ENCODE measurements around the gene SIPA1.

The SIPA1 gene

DNA sequence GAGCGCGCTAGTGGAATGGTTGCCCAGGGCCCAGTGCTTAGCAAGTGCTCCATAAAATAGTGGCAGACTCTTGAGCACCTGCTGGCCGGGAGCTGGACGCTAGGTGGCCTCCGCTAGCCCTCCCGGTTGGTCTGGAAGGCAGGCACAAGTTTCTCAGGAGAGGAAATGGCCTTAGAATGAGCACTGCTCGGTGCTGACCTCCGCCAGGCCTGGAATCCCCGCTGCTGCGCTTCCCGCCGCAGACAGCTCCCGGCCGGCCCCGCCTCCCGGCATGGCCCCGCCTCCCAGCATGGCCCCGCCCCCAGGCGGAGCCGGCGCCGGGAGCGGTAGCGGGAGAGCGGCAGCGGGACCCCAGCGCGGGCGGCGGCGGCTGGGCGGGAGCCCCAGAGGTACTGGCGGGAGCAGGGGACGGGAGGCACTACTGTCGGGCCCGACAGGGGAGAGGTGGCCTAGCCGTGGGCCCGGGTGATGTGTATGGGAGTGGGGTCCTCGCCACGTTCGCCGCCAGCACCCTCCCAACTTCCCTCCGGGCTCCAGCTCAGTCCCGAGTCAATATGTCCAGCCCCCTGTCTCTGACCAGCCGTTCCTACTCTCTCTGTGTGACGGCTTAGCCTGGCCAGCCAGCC lies at the start of gene SIPA1:
SIPA1 (plus strand) TSS at position 308 of the 626 bp plus-strand sequence. CDS start 2,821 bp downstream, outside the sequence.
- no peak for FAIRE-seq

GRCh38 chr11:65588199-65589054 lies 49.5 kb upstream of the SIPA1 start:
- FAIRE-seq: no peak

- FAIRE-seq: no peak
Observed at GRCh38 chr11:65589444-65590239, 48.3 kb upstream of the SIPA1 start.

DNA sequence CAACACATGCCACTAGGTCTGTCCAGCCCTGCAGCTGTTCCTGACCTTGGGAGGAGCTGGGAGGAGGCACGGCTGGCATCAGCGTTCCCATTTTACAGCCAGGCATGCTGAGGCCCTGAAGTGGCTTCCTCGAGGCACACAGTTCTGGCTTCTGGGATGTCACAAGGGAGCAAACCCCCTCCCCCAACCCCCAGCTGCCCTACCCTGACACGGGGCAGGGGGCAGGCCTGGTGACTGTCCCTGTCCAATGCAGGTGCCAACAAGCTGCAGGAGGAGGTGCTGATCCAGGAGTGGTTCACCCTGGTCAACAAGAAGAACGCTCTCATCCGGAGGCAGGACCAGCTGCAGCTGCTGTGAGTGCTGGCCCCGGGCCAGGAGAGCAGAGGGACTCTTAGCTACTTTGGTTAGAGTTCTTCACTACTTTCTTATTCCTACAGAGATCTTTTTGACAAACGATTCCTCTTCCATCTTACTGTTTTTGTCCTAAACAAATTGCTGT lies 47.6 kb upstream of the SIPA1 start:
- FAIRE-seq: no peak

DNA sequence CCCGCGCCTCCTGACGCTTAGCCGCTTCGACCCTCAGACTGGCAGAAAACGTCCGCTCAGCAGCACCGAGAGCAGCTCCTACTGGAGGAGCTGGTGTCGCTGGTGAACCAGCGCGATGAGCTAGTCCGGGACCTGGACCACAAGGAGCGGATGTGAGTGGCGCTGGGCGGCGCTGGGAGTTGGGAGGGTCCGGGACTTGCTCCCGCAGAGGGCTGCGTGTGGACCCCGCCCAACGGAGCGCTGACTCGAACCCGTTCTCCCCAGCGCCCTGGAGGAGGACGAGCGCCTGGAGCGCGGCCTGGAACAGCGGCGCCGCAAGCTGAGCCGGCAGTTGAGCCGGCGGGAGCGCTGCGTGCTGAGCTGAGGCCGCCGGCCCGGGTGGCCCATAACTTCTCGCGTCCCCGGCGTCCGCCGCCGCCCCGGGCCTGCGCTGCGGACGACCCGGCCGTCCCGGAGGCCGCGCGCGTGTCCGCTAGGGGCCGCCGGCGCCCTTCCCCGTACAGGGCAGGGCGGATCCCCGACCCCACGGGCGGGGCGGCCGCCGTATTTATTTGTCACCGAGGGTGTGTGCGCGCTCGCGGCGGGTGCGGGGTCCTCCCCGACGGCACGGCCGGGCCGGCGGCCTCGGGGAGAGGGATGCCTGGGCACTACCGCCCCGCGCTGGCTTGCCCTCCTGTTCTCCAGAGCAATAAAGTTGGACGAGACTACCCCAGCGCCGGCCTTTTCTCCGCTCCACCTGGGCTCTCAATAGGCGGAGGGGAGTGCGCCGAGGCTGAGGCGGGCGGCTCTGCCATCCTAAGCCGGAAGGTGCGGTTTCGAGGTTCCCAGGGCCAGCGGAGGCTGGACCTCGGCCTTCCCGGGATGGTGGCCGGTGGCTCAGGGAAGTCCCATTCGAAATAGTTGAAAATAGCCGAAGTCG lies 45.7 kb upstream of the SIPA1 start:
- FAIRE-seq: no peak

GRCh38 chr11:65592858-65593517 lies 44.9 kb upstream of the SIPA1 start:
- FAIRE-seq: no peak

DNA sequence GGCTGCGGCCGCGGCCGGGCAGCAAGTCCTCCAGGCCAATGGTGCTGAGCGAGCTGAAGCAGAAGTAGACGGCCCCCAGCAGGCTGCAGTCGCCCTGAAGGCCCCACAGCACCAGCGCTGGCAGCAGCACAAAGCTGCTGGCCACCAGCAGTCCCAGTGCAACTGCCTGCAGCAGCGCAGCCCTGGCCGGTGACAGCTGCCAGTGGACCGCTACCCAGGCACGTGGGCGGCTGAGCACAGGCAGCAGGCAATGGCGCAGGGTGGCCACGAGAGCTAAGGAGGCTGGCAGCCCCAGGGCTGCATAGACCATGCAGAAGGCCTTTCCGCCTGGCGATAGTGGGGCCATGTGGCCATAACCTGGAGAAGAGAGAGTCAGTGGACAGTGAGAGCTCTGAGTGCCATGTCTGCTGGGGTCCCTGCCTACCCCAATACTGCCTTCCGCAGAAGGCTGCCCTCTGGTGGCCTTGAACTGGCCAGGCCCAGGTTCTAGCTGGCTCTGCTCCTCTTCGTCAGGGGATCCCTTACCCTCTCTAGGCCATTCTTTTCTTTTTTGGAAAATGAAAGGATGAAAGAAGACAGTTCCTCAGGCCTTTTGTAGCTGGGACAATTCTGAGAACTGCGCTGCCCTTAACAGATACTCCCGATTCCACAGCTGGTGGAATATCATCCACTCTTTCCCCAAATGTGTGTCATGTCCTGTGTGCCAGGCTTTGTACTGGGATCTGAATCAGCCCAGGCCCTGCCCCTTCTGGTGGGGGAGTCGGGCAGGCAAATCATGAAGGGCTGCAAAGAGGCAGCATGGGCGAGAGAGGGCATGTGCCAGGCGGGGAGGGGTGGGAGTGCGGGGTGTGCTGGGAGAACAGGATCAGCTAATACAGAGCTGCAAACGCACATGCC lies 44.1 kb upstream of the SIPA1 start:
- no peak for FAIRE-seq

GRCh38 chr11:65595131-65595530 lies 42.8 kb upstream of the SIPA1 start:
- FAIRE-seq: no peak

GRCh38 chr11:65595543-65596281 lies 42.2 kb upstream of the SIPA1 start, which contains the start of gene KCNK7:
Gene KCNK7, minus strand, starts transcription at chr11:65595800. Its CDS starts 28 bp downstream, at chr11:65595772.
- no peak for FAIRE-seq

DNA sequence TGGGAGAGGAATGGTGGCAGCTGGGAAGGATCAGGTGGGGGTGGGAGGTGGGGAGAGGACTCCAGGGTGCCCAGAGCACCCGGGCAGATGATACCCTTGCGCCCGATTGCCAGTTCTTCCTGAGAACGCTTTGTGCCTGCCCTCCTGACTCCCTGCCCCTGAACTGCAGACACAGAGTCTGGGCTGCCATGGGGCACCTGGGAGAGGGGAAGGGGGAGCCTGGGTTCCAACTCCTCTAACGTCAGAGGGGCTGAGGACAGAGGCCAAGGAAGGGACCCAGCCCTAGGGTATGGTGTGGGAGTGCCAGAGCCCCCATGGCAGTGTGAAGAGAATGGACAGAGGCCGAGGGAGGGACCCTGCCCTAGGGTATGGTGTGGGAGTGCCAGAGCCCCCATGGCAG lies 41.4 kb upstream of the SIPA1 start:
- no peak for FAIRE-seq

GRCh38 chr11:65598258-65598699 lies 39.6 kb upstream of the SIPA1 start:
- FAIRE-seq: no peak

- FAIRE-seq: no peak
Observed at GRCh38 chr11:65599216-65599954, 38.5 kb upstream of the SIPA1 start.

DNA sequence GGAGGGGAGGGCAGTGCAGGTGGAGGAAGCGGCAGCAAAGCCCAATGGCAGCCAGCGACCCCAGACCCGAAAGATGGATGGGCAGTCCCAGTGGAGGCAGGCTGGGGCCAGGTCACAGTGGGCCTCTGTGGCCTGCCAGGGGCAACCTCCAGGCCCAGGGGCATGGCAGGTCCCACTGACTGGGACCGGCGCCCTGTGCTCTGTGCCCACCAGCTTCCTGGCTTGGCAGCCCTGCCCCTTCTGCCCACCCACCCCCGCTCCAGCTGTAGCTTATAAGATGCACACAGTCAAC lies 38.0 kb upstream of the SIPA1 start:
- no peak for FAIRE-seq

DNA sequence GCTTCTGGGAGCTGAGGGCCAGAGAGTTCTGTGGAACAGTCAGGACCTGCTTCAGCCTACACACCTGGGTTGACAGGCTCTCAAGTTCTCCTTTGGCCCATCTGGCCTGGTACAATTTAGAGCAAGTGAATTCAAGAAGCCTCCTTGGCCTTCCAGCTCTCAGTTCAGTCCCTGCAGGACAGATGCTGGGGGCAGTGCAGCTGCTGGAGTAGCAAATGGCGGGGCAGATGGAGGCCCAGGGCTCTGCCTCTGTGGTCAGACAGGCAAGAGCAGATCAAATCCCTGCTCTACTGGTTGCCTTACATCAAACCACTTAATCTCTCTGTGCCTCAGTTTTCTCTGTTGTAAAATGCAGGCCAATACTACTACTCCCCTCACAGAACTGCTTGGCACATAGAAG lies 33.6 kb upstream of the SIPA1 start:
- no peak for FAIRE-seq

GRCh38 chr11:65606876-65607613 lies 30.9 kb upstream of the SIPA1 start:
- no peak for FAIRE-seq

DNA sequence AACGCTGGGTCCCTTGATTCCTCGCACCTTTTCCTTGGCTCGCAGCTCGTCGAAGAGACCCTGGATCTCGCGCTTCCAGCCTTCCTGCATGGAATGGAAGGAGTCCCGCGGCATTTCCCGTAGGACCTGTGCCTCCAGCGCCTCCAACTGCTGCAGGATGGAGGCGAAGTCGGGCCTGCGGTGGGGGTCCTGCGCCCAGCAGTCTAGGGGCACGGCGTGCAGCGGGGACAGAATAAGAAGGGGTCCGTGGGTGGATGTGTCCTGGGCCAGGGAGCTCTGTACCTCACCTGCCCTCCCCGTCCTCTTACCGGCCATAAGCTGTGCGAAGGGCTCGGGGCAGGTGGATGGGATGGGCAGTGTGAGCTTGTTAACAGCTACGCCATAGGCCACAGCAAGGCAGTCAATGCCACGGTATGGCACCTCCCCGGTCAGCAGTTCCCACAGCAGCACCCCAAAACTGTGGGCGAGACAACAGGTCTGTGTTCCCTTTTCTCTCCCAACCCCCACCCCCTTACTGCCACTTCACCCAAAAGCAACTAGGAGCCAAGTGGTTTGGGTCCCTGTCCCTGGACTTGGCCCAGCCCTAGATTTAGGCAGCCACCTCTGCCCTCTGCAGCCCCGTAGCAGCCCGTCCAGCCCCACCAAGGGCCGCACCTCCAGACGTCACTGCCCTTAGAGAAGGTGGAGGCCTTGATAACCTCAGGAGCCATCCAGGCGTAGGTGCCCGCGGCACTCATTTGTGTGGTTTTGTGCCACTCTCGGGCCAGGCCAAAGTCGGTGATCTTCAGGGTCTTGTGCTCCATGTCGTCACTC lies 30.1 kb upstream of the SIPA1 start:
- no peak for FAIRE-seq

DNA sequence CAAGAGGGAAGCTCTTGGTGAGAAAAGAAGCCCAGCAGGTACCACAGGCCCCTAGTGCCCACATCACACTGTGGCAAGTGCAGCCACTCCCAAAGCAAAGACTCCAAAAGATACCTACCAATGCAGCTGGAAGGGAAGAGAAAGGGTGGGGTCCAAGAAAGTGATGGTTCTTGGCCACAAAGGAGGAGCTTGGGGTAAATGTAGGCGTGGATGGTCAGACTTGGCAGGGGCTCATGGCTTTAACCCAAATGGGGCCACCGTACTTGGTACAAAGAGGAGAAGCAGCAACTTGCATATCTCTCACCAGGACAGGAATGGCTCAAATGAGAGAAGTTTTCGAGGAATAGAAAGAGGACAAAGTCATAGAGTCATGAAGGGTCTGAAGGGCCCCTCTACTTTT lies 28.7 kb upstream of the SIPA1 start:
- FAIRE-seq: no peak

Measured in colon (tissue), 2 donors.